ENCODE results near the gene KIF1B. TPM values are rescaled to one million over a fixed set of nuclear protein-coding genes. Genes with fewer than 3 reads are reported as not detected.
"Not testable (repeated sequence)": the region's sequence is repeated elsewhere in the genome, so short reads cannot be mapped to it uniquely, and the experiment has no call there.

Gene KIF1B
- total RNA-seq, 4 donors from 2014 or later: 45.7 to 63.5 (median 52.1) TPM

GRCh38 chr1:10195570-10195969 lies 14.8 kb upstream of the KIF1B start:
- DNase-seq (ENCODE audit: low spot score) (no peak), ATAC-seq (ENCODE audit: low FRiP score) (no peak)
- TF ChIP-seq CTCF (IDR thresholded peaks at IDR 0.05): no peak

- no peak for TF ChIP-seq CTCF (IDR thresholded peaks at IDR 0.05)
- no peak for DNase-seq (ENCODE audit: low spot score)
- no peak for ATAC-seq (ENCODE audit: low FRiP score)
Observed at GRCh38 chr1:10196976-10197375, 13.4 kb upstream of the KIF1B start.

GRCh38 chr1:10200620-10201019 lies 9.8 kb upstream of the KIF1B start:
- no peak for TF ChIP-seq CTCF (IDR thresholded peaks at IDR 0.05)
- no peak for DNase-seq (ENCODE audit: low spot score)
- no peak for ATAC-seq (ENCODE audit: low FRiP score)

- TF ChIP-seq CTCF (IDR thresholded peaks at IDR 0.05): no peak
- ATAC-seq (ENCODE audit: low FRiP score) (no peak), DNase-seq (ENCODE audit: low spot score) (no peak)
Observed at GRCh38 chr1:10204003-10204642, 6.2 kb upstream of the KIF1B start.

GRCh38 chr1:10205206-10205605 lies 5.2 kb upstream of the KIF1B start:
- DNase-seq (ENCODE audit: low spot score); ATAC-seq (ENCODE audit: low FRiP score): not testable (repeated sequence)

- no peak for TF ChIP-seq CTCF (IDR thresholded peaks at IDR 0.05)
- no peak for DNase-seq (ENCODE audit: low spot score)
Observed at GRCh38 chr1:10207810-10208209, 2.6 kb upstream of the KIF1B start.

GRCh38 chr1:10208537-10208936 lies 1.8 kb upstream of the KIF1B start:
- ATAC-seq (ENCODE audit: low FRiP score) (no peak), DNase-seq (ENCODE audit: low spot score) (no peak)
- TF ChIP-seq CTCF (IDR thresholded peaks at IDR 0.05): no peak

More at GRCh38 chr1:10207810-10208209, 2.6 kb upstream of the KIF1B start:
- ATAC-seq (ENCODE audit: low FRiP score): no peak

GRCh38 chr1:10209590-10209904 lies 823 bp upstream of the KIF1B start:
- DNase-seq (ENCODE audit: low spot score) (no peak), ATAC-seq (ENCODE audit: low FRiP score) (no peak)
- TF ChIP-seq CTCF (IDR thresholded peaks at IDR 0.05): no peak

Measured in omental fat pad (tissue), 4 donors.